ENCODE measurements around the gene SARDH.

DNA sequence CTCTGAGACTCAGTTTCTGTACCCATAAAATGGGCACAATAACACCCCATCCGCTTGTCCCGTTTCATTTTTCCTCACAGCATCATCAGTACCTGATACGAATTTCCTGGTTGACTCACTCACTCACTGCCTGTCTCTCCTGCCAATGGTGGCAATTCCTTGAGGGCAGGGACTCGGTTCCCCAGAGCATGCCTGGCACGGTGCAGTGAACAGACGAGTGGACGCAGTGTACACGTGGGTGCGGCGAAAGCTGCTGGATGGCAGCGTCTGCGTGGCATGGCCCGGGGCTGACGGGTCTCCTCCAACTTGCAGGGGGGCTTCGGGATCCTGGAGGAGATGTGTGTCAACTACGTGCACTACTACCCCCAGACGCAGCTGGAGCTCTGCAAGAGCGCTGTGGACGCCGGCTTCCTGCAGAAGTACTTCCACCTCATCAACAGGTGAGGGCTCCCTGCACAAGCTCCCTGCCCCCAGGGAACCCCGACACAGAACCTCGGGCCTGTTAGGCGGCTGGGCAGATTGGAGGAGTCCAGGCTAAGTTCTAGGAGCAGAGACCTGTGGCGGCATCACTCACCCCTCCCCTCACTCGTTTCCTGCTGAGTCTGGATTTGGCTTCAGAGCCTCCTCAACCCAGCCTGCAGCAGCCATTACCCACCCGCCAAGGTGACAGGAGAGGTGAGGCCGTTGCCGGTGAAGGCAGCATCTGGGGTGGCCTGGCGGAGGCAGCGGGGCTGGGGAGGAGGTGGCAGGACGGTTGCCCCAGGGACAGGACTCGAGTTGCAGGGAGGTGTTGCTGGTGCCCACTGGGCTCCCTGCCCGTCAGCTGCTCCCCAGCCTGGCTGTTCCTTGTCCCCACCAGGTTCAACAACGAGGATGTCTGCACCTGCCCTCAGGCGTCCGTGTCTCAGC is 81.7 kb downstream of the SARDH start:
- TF ChIP-seq, protein P1, sequence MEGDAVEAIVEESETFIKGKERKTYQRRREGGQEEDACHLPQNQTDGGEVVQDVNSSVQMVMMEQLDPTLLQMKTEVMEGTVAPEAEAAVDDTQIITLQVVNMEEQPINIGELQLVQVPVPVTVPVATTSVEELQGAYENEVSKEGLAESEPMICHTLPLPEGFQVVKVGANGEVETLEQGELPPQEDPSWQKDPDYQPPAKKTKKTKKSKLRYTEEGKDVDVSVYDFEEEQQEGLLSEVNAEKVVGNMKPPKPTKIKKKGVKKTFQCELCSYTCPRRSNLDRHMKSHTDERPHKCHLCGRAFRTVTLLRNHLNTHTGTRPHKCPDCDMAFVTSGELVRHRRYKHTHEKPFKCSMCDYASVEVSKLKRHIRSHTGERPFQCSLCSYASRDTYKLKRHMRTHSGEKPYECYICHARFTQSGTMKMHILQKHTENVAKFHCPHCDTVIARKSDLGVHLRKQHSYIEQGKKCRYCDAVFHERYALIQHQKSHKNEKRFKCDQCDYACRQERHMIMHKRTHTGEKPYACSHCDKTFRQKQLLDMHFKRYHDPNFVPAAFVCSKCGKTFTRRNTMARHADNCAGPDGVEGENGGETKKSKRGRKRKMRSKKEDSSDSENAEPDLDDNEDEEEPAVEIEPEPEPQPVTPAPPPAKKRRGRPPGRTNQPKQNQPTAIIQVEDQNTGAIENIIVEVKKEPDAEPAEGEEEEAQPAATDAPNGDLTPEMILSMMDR (IDR thresholded peaks at IDR 0.05): no peak
- TF ChIP-seq POLR2A (IDR thresholded peaks at IDR 0.05): no peak
